Ishikawa (cell line): ENCODE results near the gene RNF141.

ENCODE experiments used
- CREB1 ChIP-seq: IDR thresholded peaks from 2 replicates; pipeline ENCODE4 v1.6.1; 2012; ENCODE audit warnings: low read depth
- EP300 ChIP-seq: IDR thresholded peaks from 2 replicates; pipeline ENCODE4 v1.6.1; 2012; ENCODE audit warnings: borderline replicate concordance
- RAD21 ChIP-seq: IDR thresholded peaks from 2 replicates; pipeline ENCODE4 v1.6.1; 2012; ENCODE audit warnings: low read depth
- TAF1 ChIP-seq: IDR thresholded peaks from 2 replicates; pipeline ENCODE4 v1.6.1; 2012; ENCODE audit warnings: low read depth, mild to moderate bottlenecking
- TEAD4 ChIP-seq: IDR thresholded peaks from 2 replicates; pipeline ENCODE4 v1.6.1; 2012
- YY1 ChIP-seq: IDR thresholded peaks from 2 replicates; pipeline ENCODE4 v1.6.1; 2012; ENCODE audit warnings: low read depth
- ZBTB7A ChIP-seq: IDR thresholded peaks from 2 replicates; pipeline ENCODE4 v1.6.1; 2012; ENCODE audit warnings: low read depth
- TF ChIP-seq, protein P1 (sequence below): IDR thresholded peaks from 2 replicates; pipeline ENCODE4 v1.6.1; 2012

DNA sequence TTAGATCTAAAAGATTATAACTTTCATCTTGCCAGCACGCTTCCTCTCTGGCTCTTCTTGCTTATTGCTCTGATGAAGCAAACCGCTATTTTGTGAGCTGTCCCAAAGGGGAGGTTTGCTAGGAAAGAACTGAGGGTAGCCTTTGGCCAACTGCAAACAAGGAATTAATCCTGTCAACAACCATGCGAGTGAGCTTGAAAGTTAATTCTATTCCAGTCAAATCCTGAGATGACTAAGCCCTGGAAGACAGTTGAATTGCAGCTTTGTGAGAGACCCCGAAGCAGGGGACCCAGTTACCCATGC is 10.3 kb upstream of the RNF141 start:
- TF ChIP-seq ZBTB7A: no peak
- TF ChIP-seq, protein P1, sequence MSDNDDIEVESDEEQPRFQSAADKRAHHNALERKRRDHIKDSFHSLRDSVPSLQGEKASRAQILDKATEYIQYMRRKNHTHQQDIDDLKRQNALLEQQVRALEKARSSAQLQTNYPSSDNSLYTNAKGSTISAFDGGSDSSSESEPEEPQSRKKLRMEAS: no peak
- no peak for TF ChIP-seq EP300
- no peak for TF ChIP-seq RAD21
- no peak for TF ChIP-seq TEAD4
- no peak for TF ChIP-seq YY1
- TF ChIP-seq CREB1: no peak
- no peak for TF ChIP-seq TAF1
